Kidney epithelial cell (primary cell): Measurements from ENCODE around the gene RANBP9. TPM values are rescaled to one million over a fixed set of nuclear protein-coding genes. Genes with fewer than 3 reads are reported as not detected.
A peak's percentile ranks its signal among the peaks of the same experiment; 100 is the strongest.

ENCODE experiments used
- DNase-seq: peaks from one replicate; pipeline ENCODE4 v3.0.0-alpha.2; 2010; ENCODE audit warnings: low read depth
- H3K27me3 ChIP-seq: 2 replicates; pipeline ENCODE4 v1.6.0; 2011; ENCODE audit warnings: low read length; ENCODE audit not compliant: control insufficient read depth, insufficient read depth
- H3K36me3 ChIP-seq: 2 replicates; pipeline ENCODE4 v1.5.1; 2011; ENCODE audit warnings: low read length; ENCODE audit not compliant: control insufficient read depth, insufficient read depth
- H3K4me3 ChIP-seq: 2 replicates; pipeline ENCODE4 v1.5.1; 2011; ENCODE audit warnings: low read depth, mild to moderate bottlenecking, control low read depth, low read length
- CTCF ChIP-seq: IDR thresholded peaks from 2 replicates; pipeline ENCODE4 v1.5.1; 2011; ENCODE audit warnings: mild to moderate bottlenecking, moderate library complexity, low read length, control low read depth, inconsistent platforms; ENCODE audit not compliant: insufficient read depth, poor library complexity, severe bottlenecking
- total RNA-seq: library from RNA; depleted of rRNA; stranded (reverse); fragments of >200 nt; gene quantifications from 2 replicates; pipeline ENCODE4 v1.2.3, GENCODE V29; 2015

The RANBP9 gene
- total RNA-seq, 1 donor from 2014 or later, result 25.7 TPM

GRCh38 chr6:13654496-13654895, 57.1 kb downstream of the RANBP9 start:
- TF ChIP-seq CTCF, result no peak
- no peak for DNase-seq
- H3K27me3 ChIP-seq, result no peaks in the 10 kb centered on the region
- no peaks in the 10 kb centered on the region for H3K36me3 ChIP-seq
- no peak overlapping the region for H3K4me3 ChIP-seq

DNA sequence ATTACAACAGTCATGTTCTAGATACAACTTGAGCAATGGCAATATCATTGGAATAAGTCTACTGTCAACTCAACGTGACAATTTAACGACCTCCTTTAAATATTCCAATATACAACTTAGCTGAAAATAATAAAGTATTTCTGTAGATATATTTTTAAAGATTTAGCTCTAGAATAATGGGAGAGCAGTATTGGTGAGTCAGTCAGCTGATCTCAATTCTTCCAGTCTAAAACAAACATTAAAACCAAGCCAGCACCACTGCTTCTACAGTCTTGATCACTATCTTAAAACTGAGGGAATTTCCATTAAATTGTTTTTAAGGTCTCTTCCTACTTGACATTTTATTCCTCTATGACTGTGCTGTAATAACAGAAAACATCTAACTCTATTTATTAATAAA, 58.3 kb downstream of the RANBP9 start:
- H3K36me3 ChIP-seq, result no peaks in the 10 kb centered on the region
- no peak for TF ChIP-seq CTCF
- peak; percentile 1 for DNase-seq
- no peak overlapping the region for H3K4me3 ChIP-seq
- no peaks in the 10 kb centered on the region for H3K27me3 ChIP-seq

DNA sequence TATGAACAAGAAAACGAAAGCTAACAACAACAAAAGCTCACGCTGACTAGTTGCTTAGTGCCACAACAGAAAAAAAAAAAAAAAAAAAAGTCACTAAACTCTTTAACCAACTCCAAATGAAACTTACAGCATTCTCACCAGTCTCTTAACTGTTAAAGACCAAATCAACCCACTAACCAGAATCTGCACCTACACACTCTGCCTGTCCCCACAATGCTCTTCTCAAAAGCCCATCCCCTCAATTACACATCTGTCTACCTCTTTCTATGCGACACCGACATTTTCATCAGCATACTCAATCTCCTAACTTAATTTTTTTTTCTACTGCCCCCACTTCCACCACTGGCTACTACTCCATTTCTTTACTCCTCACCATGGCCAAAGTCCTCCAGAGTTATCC, 62.2 kb downstream of the RANBP9 start:
- Histone ChIP-seq H3K27me3 (no peaks in the 10 kb centered on the region), H3K4me3 (no peak overlapping the region), H3K36me3 (no peaks in the 10 kb centered on the region)
- TF ChIP-seq CTCF, result no peak
- no peak for DNase-seq

GRCh38 chr6:13648850-13649249, 62.8 kb downstream of the RANBP9 start:
- TF ChIP-seq CTCF, result no peak
- H3K4me3 ChIP-seq, result no peak overlapping the region
- DNase-seq, result no peak
- no peaks in the 10 kb centered on the region for H3K36me3 ChIP-seq
- no peaks in the 10 kb centered on the region for H3K27me3 ChIP-seq

GRCh38 chr6:13643125-13643524, 68.5 kb downstream of the RANBP9 start:
- Histone ChIP-seq H3K36me3 (peaks cover 1% of the 10 kb centered on the region), H3K4me3 (no peak overlapping the region), H3K27me3 (no peaks in the 10 kb centered on the region)
- TF ChIP-seq CTCF, result no peak
- DNase-seq, result no peak

- H3K27me3 ChIP-seq, result no peaks in the 10 kb centered on the region
- H3K4me3 ChIP-seq, result no peak overlapping the region
- no peak for DNase-seq
- TF ChIP-seq CTCF, result no peak
- peaks cover 1% of the 10 kb centered on the region for H3K36me3 ChIP-seq
Observed at GRCh38 chr6:13641315-13641714, 70.3 kb downstream of the RANBP9 start.
